Stomach (tissue), 9 donors: ENCODE results near the gene CD320. TPM values are rescaled to one million over a fixed set of nuclear protein-coding genes. Genes with fewer than 3 reads are reported as not detected.

ENCODE experiments used
- DNase-seq, 2 donors: peaks; one replicate each; pipeline versions ENCODE4 v3.0.0 to v3.0.0-alpha.2; 2013 to 2019
- H3K27ac ChIP-seq, 5 donors: fragments of 200-600 bp in 4 of 5; sonication (generic) in 4 of 5; one replicate each; pipeline ENCODE4 v1.5.1; 2013 to 2019; ENCODE audit warnings: mild to moderate bottlenecking in 1 of 5, moderate library complexity in 1 of 5
- H3K27me3 ChIP-seq, 3 donors: fragments of 200-600 bp; sonication (generic); one replicate each; pipeline ENCODE4 v1.5.1; 2017 to 2019; ENCODE audit warnings: mixed run types in 1 of 3
- H3K36me3 ChIP-seq, 4 donors: fragments of 200-600 bp; sonication (generic); 1 replicate in 3 of 4; 2 replicates in 1 of 4; pipeline ENCODE4 v1.5.1; 2016 to 2019
- H3K4me1 ChIP-seq, 4 donors: fragments of 200-600 bp; sonication (generic); one replicate each; pipeline ENCODE4 v1.5.1; 2016 to 2019
- H3K4me3 ChIP-seq, 4 donors: fragments of 200-600 bp; sonication (generic) in 3 of 4; one replicate each; pipeline ENCODE4 v1.5.1; 2016 to 2019; ENCODE audit warnings: mild to moderate bottlenecking in 1 of 4
- H3K9me3 ChIP-seq, 4 donors: fragments of 200-600 bp; sonication (generic); one replicate each; pipeline ENCODE4 v1.5.1; 2016 to 2019
- EP300 ChIP-seq: sonication (generic); formaldehyde crosslinking; IDR thresholded peaks from one replicate; pipeline ENCODE4 v1.6.1; 2017; ENCODE audit warnings: antibody characterized with exemption
- POLR2A ChIP-seq, 4 donors: fragments of 450-650 bp; IDR thresholded peaks; one replicate each; pipeline ENCODE4 v1.6.1; 2016; ENCODE audit warnings: antibody characterized with exemption in 4 of 4, control low read depth in 2 of 4, mild to moderate bottlenecking in 1 of 4, moderate library complexity in 1 of 4
- POLR2AphosphoS5 ChIP-seq, 3 donors: sonication (generic); formaldehyde crosslinking; IDR thresholded peaks; one replicate each; pipeline ENCODE4 v1.6.1; 2016; ENCODE audit warnings: antibody characterized with exemption in 3 of 3
- WGBS, 5 donors: extraction: QIAGEN DNeasy Blood & Tissue Kit in 3 of 5; methylation state at CpG; one replicate each; pipeline versions ENCODE4 v1.1.5 to v1.1.7; 2013 to 2018; 5-methylcytosine and 5-hydroxymethylcytosine counted together
- intact Hi-C: fragments of 100-400 bp; cut with DNase I; formaldehyde crosslinking; loops from one replicate; pipeline ENCODE4 v1.15.1; 2023; ENCODE audit warnings: low total_unique reads
- polyA plus RNA-seq, 3 donors: library from polyadenylated mRNA; stranded (reverse); fragments of 200-250 nt; gene quantifications; one replicate each; pipeline ENCODE4 v1.2.3, GENCODE V29; 2013
- total RNA-seq, 5 donors: library from RNA; depleted of rRNA; stranded (reverse); fragments of >200 nt; gene quantifications; one replicate each; pipeline versions ENCODE4 v1.1.0 to v1.2.3, GENCODE V29; 2014 to 2016
- TF ChIP-seq, protein P1 (sequence below), 7 experiments: fragments of 450-650 bp in 4 of 7; fragments of 200-600 bp in 3 of 7; sonication (generic) in 3 of 7; IDR thresholded peaks; one replicate each; pipeline ENCODE4 v1.5.1; 2016 to 2019; ENCODE audit warnings: antibody characterized with exemption in 7 of 7, control low read depth in 2 of 7, mild to moderate bottlenecking in 1 of 7
- donor health status: healthy with polysubstance abuse.
- donor health status: Bipolar disorder and iron deficiency.
- donor health status: healthy.

Gene CD320
- total and polyA plus RNA-seq, 8 donors: 13.0 to 108 (median 22.6) TPM

DNA sequence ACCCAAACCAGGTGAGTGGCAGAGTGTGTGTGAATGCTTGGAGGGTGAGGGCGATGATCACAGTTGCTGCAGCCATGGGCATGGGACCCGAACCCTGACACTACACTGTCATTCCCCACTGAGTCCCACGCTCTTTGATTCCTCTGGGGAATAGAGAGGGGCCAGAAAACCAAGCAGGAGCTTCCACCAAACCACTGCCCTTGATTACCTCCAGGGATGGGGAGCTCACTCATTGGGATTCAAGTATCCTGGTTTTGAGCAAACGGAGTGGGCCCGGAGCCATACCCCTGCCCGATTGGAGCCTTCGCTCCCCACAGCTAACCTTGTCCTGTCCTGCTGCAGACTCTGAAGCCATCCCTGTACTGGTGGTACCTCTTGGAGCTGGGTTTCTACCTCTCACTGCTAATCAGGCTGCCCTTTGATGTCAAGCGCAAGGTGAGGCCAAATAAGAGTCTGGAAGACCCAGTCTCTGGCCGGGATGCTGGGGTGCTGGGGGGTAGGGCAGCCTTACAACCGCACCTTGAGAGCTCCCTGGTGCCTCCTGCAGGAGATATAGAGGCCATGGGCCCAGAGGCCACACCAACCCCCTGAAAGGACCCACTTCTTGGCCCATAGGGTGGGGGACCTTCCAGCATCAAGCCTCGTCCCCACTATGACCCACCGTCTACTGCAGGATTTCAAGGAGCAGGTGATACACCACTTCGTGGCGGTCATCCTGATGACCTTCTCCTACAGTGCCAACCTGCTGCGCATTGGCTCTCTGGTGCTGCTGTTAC, 51.7 kb downstream of the CD320 start:
- 92 to 97% (median 94%) methylated on average over 12 to 15 of the region's 15 CpGs for WGBS, 5 donors
- TF ChIP-seq EP300 (no peak), POLR2AphosphoS5 (IDR thresholded peaks at IDR 0.05) (no peak), POLR2A (IDR thresholded peaks at IDR 0.05) (no peak)

GRCh38 chr19:8255426-8256125, 52.6 kb downstream of the CD320 start:
- Histone ChIP-seq H3K27me3 (no peaks in the 10 kb centered on the region), H3K36me3 (peaks cover 23 to 60% (median 45%) of the 10 kb centered on the region in 4 donors), H3K4me3 (no peak overlapping the region), H3K27ac (no peak overlapping the region), H3K9me3 (no peaks in the 10 kb centered on the region), H3K4me1 (peaks cover 7 to 23% (median 17%) of the 10 kb centered on the region in 4 donors)
- TF ChIP-seq EP300 (no peak), POLR2AphosphoS5 (IDR thresholded peaks at IDR 0.05) (no peak), POLR2A (IDR thresholded peaks at IDR 0.05) (no peak)
- TF ChIP-seq, protein P1, sequence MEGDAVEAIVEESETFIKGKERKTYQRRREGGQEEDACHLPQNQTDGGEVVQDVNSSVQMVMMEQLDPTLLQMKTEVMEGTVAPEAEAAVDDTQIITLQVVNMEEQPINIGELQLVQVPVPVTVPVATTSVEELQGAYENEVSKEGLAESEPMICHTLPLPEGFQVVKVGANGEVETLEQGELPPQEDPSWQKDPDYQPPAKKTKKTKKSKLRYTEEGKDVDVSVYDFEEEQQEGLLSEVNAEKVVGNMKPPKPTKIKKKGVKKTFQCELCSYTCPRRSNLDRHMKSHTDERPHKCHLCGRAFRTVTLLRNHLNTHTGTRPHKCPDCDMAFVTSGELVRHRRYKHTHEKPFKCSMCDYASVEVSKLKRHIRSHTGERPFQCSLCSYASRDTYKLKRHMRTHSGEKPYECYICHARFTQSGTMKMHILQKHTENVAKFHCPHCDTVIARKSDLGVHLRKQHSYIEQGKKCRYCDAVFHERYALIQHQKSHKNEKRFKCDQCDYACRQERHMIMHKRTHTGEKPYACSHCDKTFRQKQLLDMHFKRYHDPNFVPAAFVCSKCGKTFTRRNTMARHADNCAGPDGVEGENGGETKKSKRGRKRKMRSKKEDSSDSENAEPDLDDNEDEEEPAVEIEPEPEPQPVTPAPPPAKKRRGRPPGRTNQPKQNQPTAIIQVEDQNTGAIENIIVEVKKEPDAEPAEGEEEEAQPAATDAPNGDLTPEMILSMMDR (IDR thresholded peaks at IDR 0.05): no peak
- WGBS, 5 donors: 83 to 92% (median 87%) methylated on average over 10 to 18 of the region's 18 CpGs
- DNase-seq: no peak
- intact Hi-C loops: loop anchor here (10.0 kb wide), 1 partner anchor 291 kb away; no protein-coding TSS in a partner anchor

More for the DNA sequence above, 51.7 kb downstream of the CD320 start:
- H3K36me3 ChIP-seq: peaks cover 23 to 65% (median 46%) of the 10 kb centered on the region in 4 donors
- H3K4me3 ChIP-seq: no peak overlapping the region
- no peaks in the 10 kb centered on the region for H3K27me3 ChIP-seq
- no peaks in the 10 kb centered on the region for H3K9me3 ChIP-seq
- no peak for DNase-seq
- peaks cover 0 to 14% (median 12%) of the 10 kb centered on the region in 4 donors for H3K4me1 ChIP-seq
- no peak overlapping the region for H3K27ac ChIP-seq
- intact Hi-C loops: loop anchor here (10.0 kb wide), 1 partner anchor 292 kb away; no protein-coding TSS in a partner anchor

- TF ChIP-seq, protein P1 (IDR thresholded peaks at IDR 0.05): no peak
- TF ChIP-seq POLR2A (IDR thresholded peaks at IDR 0.05) (no peak), EP300 (no peak), POLR2AphosphoS5 (IDR thresholded peaks at IDR 0.05) (no peak)
- H3K27ac ChIP-seq: no peak overlapping the region
- H3K4me1 ChIP-seq: peaks cover 7 to 24% (median 19%) of the 10 kb centered on the region in 4 donors
- H3K9me3 ChIP-seq: no peaks in the 10 kb centered on the region
- 83 to 85% (median 85%) methylated on average over 10 to 11 of the region's 11 CpGs for WGBS, 5 donors
- no peaks in the 10 kb centered on the region for H3K27me3 ChIP-seq
- no peak for DNase-seq
- H3K36me3 ChIP-seq: peaks cover 20 to 52% (median 44%) of the 10 kb centered on the region in 4 donors
- H3K4me3 ChIP-seq: no peak overlapping the region
- intact Hi-C loops: loop anchor here (5.0 to 10.0 kb wide), 2 partner anchors 97 to 290 kb away; no protein-coding TSS in a partner anchor
Observed at GRCh38 chr19:8254286-8255001, 53.7 kb downstream of the CD320 start.

- Histone ChIP-seq H3K4me1 (peaks cover 7 to 24% (median 19%) of the 10 kb centered on the region in 4 donors), H3K4me3 (no peak overlapping the region), H3K9me3 (no peaks in the 10 kb centered on the region), H3K27me3 (no peaks in the 10 kb centered on the region), H3K27ac (no peak overlapping the region), H3K36me3 (peaks cover 16 to 44% (median 41%) of the 10 kb centered on the region in 4 donors)
- 73 to 83% (median 82%) methylated on average over 11 to 12 of the region's 12 CpGs for WGBS, 5 donors
- no peak for DNase-seq
- TF ChIP-seq POLR2AphosphoS5 (IDR thresholded peaks at IDR 0.05) (no peak), EP300 (no peak), POLR2A (IDR thresholded peaks at IDR 0.05) (no peak)
- TF ChIP-seq, protein P1 (IDR thresholded peaks at IDR 0.05): no peak
- intact Hi-C loops: loop anchor here (5.0 to 10.0 kb wide), 2 partner anchors 96 to 289 kb away; no protein-coding TSS in a partner anchor
Observed at GRCh38 chr19:8253678-8254077, 54.5 kb downstream of the CD320 start.
